CD14-positive monocyte (primary cell): Measurements from ENCODE around the gene GTF3C6. TPM values are rescaled to one million over a fixed set of nuclear protein-coding genes. Genes with fewer than 3 reads are reported as not detected.

ENCODE experiments used
- DNase-seq, 3 donors: peaks; one replicate each; pipeline ENCODE4 v3.0.0-alpha.2; 2011 to 2022
- H2AFZ ChIP-seq: 2 replicates; pipeline ENCODE4 v1.6.0; 2012; ENCODE audit warnings: mild to moderate bottlenecking, low read depth, low read length, inconsistent platforms; ENCODE audit not compliant: insufficient read depth, poor library complexity, severe bottlenecking
- H3K27ac ChIP-seq, 2 donors: 1 replicate in 1 of 2; 2 replicates in 1 of 2; pipeline ENCODE4 v1.5.1; 2012 to 2013; ENCODE audit warnings: low read length in 2 of 2, control low read depth in 1 of 2, inconsistent platforms in 1 of 2, low read depth in 1 of 2, mild to moderate bottlenecking in 1 of 2
- H3K27me3 ChIP-seq, 2 donors: one replicate each; pipeline versions ENCODE4 v1.6.0 to v1.6.1; 2011 to 2013; ENCODE audit warnings: low read length in 2 of 2; ENCODE audit not compliant: control insufficient read depth in 2 of 2, insufficient read depth in 2 of 2
- H3K36me3 ChIP-seq, 2 donors: replicated peaks in 1 of 2; 1 replicate in 1 of 2; 2 replicates in 1 of 2; pipeline versions ENCODE4 v1.5.1 to v1.6.1; 2012 to 2013; ENCODE audit warnings: low read length in 2 of 2, control low read depth in 1 of 2, inconsistent platforms in 1 of 2, mild to moderate bottlenecking in 1 of 2; ENCODE audit not compliant: insufficient read depth in 2 of 2, control insufficient read depth in 1 of 2
- H3K4me1 ChIP-seq, 2 donors: 1 replicate in 1 of 2; 2 replicates in 1 of 2; pipeline versions ENCODE4 v1.5.1 to v1.6.1; 2012 to 2013; ENCODE audit warnings: low read length in 2 of 2, control low read depth in 1 of 2, inconsistent platforms in 1 of 2, mild to moderate bottlenecking in 1 of 2, moderate library complexity in 1 of 2; ENCODE audit not compliant: insufficient read depth in 2 of 2, control insufficient read depth in 1 of 2
- H3K4me2 ChIP-seq: replicated peaks from 2 replicates; pipeline ENCODE3; 2012; ENCODE audit warnings: low read length, moderate library complexity, mild to moderate bottlenecking; ENCODE audit not compliant: poor library complexity, severe bottlenecking; ENCODE audit errors: extremely low read depth
- H3K4me3 ChIP-seq, 3 experiments: fragments of 200-600 bp in 1 of 3; sonication (generic) in 1 of 3; replicated peaks in 1 of 3; 1 replicate in 2 of 3; 2 replicates in 1 of 3; pipeline ENCODE4 v1.5.1; 2011 to 2013; ENCODE audit warnings: low read length in 3 of 3, mild to moderate bottlenecking in 3 of 3, control low read depth in 2 of 3, low read depth in 2 of 3, inconsistent platforms in 1 of 3, moderate library complexity in 1 of 3
- H3K79me2 ChIP-seq: 2 replicates; pipeline ENCODE4 v1.6.0; 2012; ENCODE audit warnings: mild to moderate bottlenecking, control low read depth, inconsistent platforms, low read length, moderate library complexity; ENCODE audit not compliant: insufficient read depth
- H3K9ac ChIP-seq: 2 replicates; pipeline ENCODE4 v1.6.0; 2017; ENCODE audit warnings: low read length, mild to moderate bottlenecking; ENCODE audit not compliant: insufficient read depth, poor library complexity, severe bottlenecking
- H3K9me3 ChIP-seq, 2 donors: replicated peaks in 1 of 2; 1 replicate in 1 of 2; 2 replicates in 1 of 2; pipeline versions ENCODE4 v1.5.1 to v1.6.1; 2012 to 2013; ENCODE audit warnings: low read length in 2 of 2, control low read depth in 1 of 2; ENCODE audit not compliant: control insufficient read depth in 1 of 2, insufficient read depth in 1 of 2
- H4K20me1 ChIP-seq: 2 replicates; pipeline ENCODE4 v1.6.0; 2012; ENCODE audit warnings: mild to moderate bottlenecking, low read length, control low read depth, moderate library complexity; ENCODE audit not compliant: insufficient read depth
- H3K27ac Mint-ChIP-seq, 7 donors: one replicate each; pipeline ENCODE4 v1.8.0; 2020; ENCODE audit warnings: mild to moderate bottlenecking in 7 of 7, mixed read lengths in 7 of 7, moderate library complexity in 6 of 7, inconsistent platforms in 2 of 7
- H3K27me3 Mint-ChIP-seq, 3 donors: one replicate each; pipeline ENCODE4 v1.8.0; 2021 to 2022; ENCODE audit warnings: low read depth in 3 of 3, mild to moderate bottlenecking in 3 of 3, mixed read lengths in 3 of 3, moderate library complexity in 3 of 3, inconsistent platforms in 1 of 3
- H3K36me3 Mint-ChIP-seq, 2 donors: one replicate each; pipeline ENCODE4 v1.8.0; 2020; ENCODE audit warnings: mixed read lengths in 2 of 2, inconsistent platforms in 1 of 2, mild to moderate bottlenecking in 1 of 2
- H3K4me1 Mint-ChIP-seq: one replicate; pipeline ENCODE4 v1.8.0; 2020; ENCODE audit warnings: mild to moderate bottlenecking, mixed read lengths
- H3K4me3 Mint-ChIP-seq, 2 donors: one replicate each; pipeline ENCODE4 v1.8.0; 2020; ENCODE audit warnings: mild to moderate bottlenecking in 2 of 2, mixed read lengths in 2 of 2, moderate library complexity in 1 of 2
- H3K9me3 Mint-ChIP-seq, 7 donors: one replicate each; pipeline ENCODE4 v1.8.0; 2020 to 2022; ENCODE audit warnings: mixed read lengths in 7 of 7, mild to moderate bottlenecking in 6 of 7, moderate library complexity in 6 of 7, inconsistent platforms in 2 of 7
- CTCF ChIP-seq: fragments of 200-600 bp; IDR thresholded peaks from one replicate; pipeline ENCODE4 v1.8.0; 2022; ENCODE audit warnings: antibody characterized with exemption, mild to moderate bottlenecking
- WGBS: methylation state at CpG from one replicate; pipeline ENCODE4 v1.1.5; 2013; ENCODE audit warnings: missing lambda C conversion rate; ENCODE audit not compliant: insufficient coverage; 5-methylcytosine and 5-hydroxymethylcytosine counted together
- intact Hi-C, 2 donors: fragments of 100-400 bp; cut with micrococcal nuclease; formaldehyde crosslinking; loops; one replicate each; pipeline versions ENCODE4 v1.15.0 to v1.15.1; 2023
- polyA plus RNA-seq, 3 donors: library from polyadenylated mRNA; depleted of rRNA in 1 of 3; unstranded in 2 of 3; stranded (reverse) in 1 of 3; fragments of 300-500 nt in 2 of 3; fragments of >200 nt in 1 of 3; fragmentation: Illumina TruSeq in 2 of 3; gene quantifications; 1 replicate in 2 of 3; 2 replicates in 1 of 3; pipeline ENCODE4 v1.2.3, GENCODE V29; 2012 to 2021

Gene GTF3C6
- polyA plus RNA-seq, 3 donors: 15.1 to 93.9 (median 91.1) TPM

- Histone ChIP-seq H3K79me2 (no peaks in the 10 kb centered on the region), H3K27ac (no peak overlapping the region), H3K9ac (no peak overlapping the region), H4K20me1 (no peaks in the 10 kb centered on the region), H3K4me3 (no peak overlapping the region), H3K36me3 (no peaks in the 10 kb centered on the region), H3K4me1 (peaks cover 13 to 18% of the 10 kb centered on the region in 2 donors), H3K27me3 (no peaks in the 10 kb centered on the region), H3K9me3 (no peaks in the 10 kb centered on the region), H2AFZ (no peak overlapping the region), H3K4me2 (no peak overlapping the region)
- H3K27me3 Mint-ChIP-seq: no peaks in the 10 kb centered on the region
- no peak overlapping the region for H3K4me3 Mint-ChIP-seq
- TF ChIP-seq CTCF: no peak
- no CpG with 5 or more reads among the region's 2 CpGs for WGBS
- H3K9me3 Mint-ChIP-seq: no peaks in the 10 kb centered on the region
- intact Hi-C loops: loop anchor here in 1 of 2 donors (5.0 to 10.0 kb wide), 2 partner anchors 69 to 422 kb away; no protein-coding TSS in a partner anchor
- no peak for DNase-seq
- H3K27ac Mint-ChIP-seq: peak overlapping the region in 3 of 7 donors; percentile 36 to 84 (median 71)
- H3K36me3 Mint-ChIP-seq: no peaks in the 10 kb centered on the region
- peaks cover 15% of the 10 kb centered on the region for H3K4me1 Mint-ChIP-seq
Observed at GRCh38 chr6:110946498-110946897, 12.0 kb upstream of the GTF3C6 start.

- H4K20me1 ChIP-seq: no peaks in the 10 kb centered on the region
- H2AFZ ChIP-seq: no peak overlapping the region
- no peak overlapping the region for H3K4me3 ChIP-seq
- H3K9me3 Mint-ChIP-seq: no peaks in the 10 kb centered on the region
- peak overlapping the region in 4 of 7 donors; percentile 10 to 46 (median 32) for H3K27ac Mint-ChIP-seq
- H3K27me3 Mint-ChIP-seq: peaks cover 0 to 2% (median 1%) of the 10 kb centered on the region in 3 donors
- no peak overlapping the region for H3K27ac ChIP-seq
- peaks cover 7% of the 10 kb centered on the region for H3K4me1 Mint-ChIP-seq
- no peaks in the 10 kb centered on the region for H3K36me3 Mint-ChIP-seq
- H3K27me3 ChIP-seq: no peaks in the 10 kb centered on the region
- no peak overlapping the region for H3K4me3 Mint-ChIP-seq
- no peak overlapping the region for H3K9ac ChIP-seq
- H3K9me3 ChIP-seq: no peaks in the 10 kb centered on the region
- peak; percentile 79 for TF ChIP-seq CTCF
- H3K36me3 ChIP-seq: no peaks in the 10 kb centered on the region
- peaks cover 8 to 11% of the 10 kb centered on the region in 2 donors for H3K4me1 ChIP-seq
- no peak overlapping the region for H3K4me2 ChIP-seq
- H3K79me2 ChIP-seq: no peaks in the 10 kb centered on the region
- DNase-seq: peak in 2 of 3 donors; percentile 20 to 54
- intact Hi-C loops: loop anchor here in 1 of 2 donors (5.0 to 10.0 kb wide), 3 partner anchors 72 to 425 kb away; no protein-coding TSS in a partner anchor
- no CpG with 5 or more reads among the region's 8 CpGs for WGBS
Observed at GRCh38 chr6:110949679-110950285, 8.7 kb upstream of the GTF3C6 start.
